Sigmoid colon (tissue), 7 donors: ENCODE measurements around the gene MAD1L1. TPM values are rescaled to one million over a fixed set of nuclear protein-coding genes. Genes with fewer than 3 reads are reported as not detected.

Experiments used
- DNase-seq: peaks from one replicate; pipeline ENCODE4 v3.0.0-alpha.2; 2019
- H3K27ac ChIP-seq, 4 donors: fragments of 200-600 bp; sonication (generic); one replicate each; pipeline ENCODE4 v1.5.1; 2016 to 2019; ENCODE audit warnings: mild to moderate bottlenecking in 1 of 4
- H3K27me3 ChIP-seq, 3 donors: fragments of 200-600 bp; sonication (generic); one replicate each; pipeline ENCODE4 v1.5.1; 2019; ENCODE audit warnings: mild to moderate bottlenecking in 1 of 3
- H3K36me3 ChIP-seq, 4 donors: fragments of 200-600 bp; sonication (generic); one replicate each; pipeline ENCODE4 v1.5.1; 2016 to 2019
- H3K4me1 ChIP-seq, 4 donors: fragments of 200-600 bp; sonication (generic); one replicate each; pipeline ENCODE4 v1.5.1; 2017 to 2019
- H3K4me3 ChIP-seq, 4 donors: fragments of 200-600 bp; sonication (generic); one replicate each; pipeline ENCODE4 v1.5.1; 2017 to 2019; ENCODE audit warnings: mild to moderate bottlenecking in 2 of 4, moderate library complexity in 1 of 4
- H3K9me3 ChIP-seq, 4 donors: fragments of 200-600 bp in 3 of 4; sonication (generic) in 3 of 4; one replicate each; pipeline versions ENCODE4 v1.5.1 to v1.6.1; 2013 to 2019
- CTCF ChIP-seq, 4 experiments: fragments of 450-650 bp in 3 of 4; fragments of 200-600 bp in 1 of 4; IDR thresholded peaks; one replicate each; pipeline ENCODE4 v1.5.1; 2016 to 2019; ENCODE audit warnings: antibody characterized with exemption in 4 of 4, mild to moderate bottlenecking in 3 of 4, moderate library complexity in 2 of 4
- EP300 ChIP-seq, 4 donors: sonication (generic); formaldehyde crosslinking; IDR thresholded peaks; one replicate each; pipeline ENCODE4 v1.6.1; 2017; ENCODE audit warnings: antibody characterized with exemption in 4 of 4
- POLR2A ChIP-seq, 2 donors: fragments of 450-650 bp; IDR thresholded peaks; one replicate each; pipeline ENCODE4 v1.6.1; 2016; ENCODE audit warnings: antibody characterized with exemption in 2 of 2, mild to moderate bottlenecking in 2 of 2, moderate library complexity in 2 of 2
- POLR2AphosphoS5 ChIP-seq, 4 donors: sonication (generic); formaldehyde crosslinking; IDR thresholded peaks; one replicate each; pipeline ENCODE4 v1.6.1; 2017; ENCODE audit warnings: antibody characterized with exemption in 4 of 4
- WGBS, 2 donors: extraction: QIAGEN DNeasy Blood & Tissue Kit; methylation state at CpG; one replicate each; pipeline ENCODE4 v1.1.7; 2013; 5-methylcytosine and 5-hydroxymethylcytosine counted together
- intact Hi-C: fragments of 100-400 bp; cut with DNase I; formaldehyde crosslinking; loops from one replicate; pipeline ENCODE4 v1.15.1; 2023
- polyA plus RNA-seq, 3 donors: library from polyadenylated mRNA; stranded (reverse); fragments of 200-250 nt; gene quantifications; one replicate each; pipeline ENCODE4 v1.2.3, GENCODE V29; 2013
- total RNA-seq, 4 donors: library from RNA; depleted of rRNA; stranded (reverse); fragments of >200 nt; gene quantifications; one replicate each; pipeline ENCODE4 v1.1.0, GENCODE V29; 2016
- donor health status: healthy with polysubstance abuse.
- donor health status: Bipolar disorder and iron deficiency.
- donor health status: healthy.

Gene MAD1L1
- total and polyA plus RNA-seq, 7 donors, result 10.2 to 38.4 (median 20.6) TPM

DNA sequence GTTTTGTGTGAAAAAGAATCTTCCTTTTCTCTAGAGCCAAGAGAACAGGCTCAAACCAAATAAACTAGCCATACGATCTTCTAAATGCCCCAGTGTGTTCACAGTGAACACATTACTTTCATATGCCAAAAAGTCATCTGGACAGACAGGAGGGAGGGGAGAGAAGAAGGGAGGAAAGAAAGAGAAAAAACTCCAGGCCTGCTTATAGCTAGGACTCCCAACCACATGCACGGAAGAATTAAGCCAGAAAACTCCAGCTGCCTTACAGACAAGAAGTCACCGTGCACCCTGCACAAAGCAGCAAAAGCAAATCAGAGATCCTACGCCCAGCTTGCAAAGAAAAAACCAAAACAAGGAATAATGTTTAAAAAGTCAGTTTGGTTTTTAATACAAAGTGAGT is 47.2 kb upstream of the MAD1L1 start:
- no peak for TF ChIP-seq POLR2AphosphoS5 (IDR thresholded peaks at IDR 0.05)
- TF ChIP-seq POLR2A (IDR thresholded peaks at IDR 0.05), result no peak
- TF ChIP-seq EP300 (IDR thresholded peaks at IDR 0.05), result no peak
- TF ChIP-seq CTCF (IDR thresholded peaks at IDR 0.05), result no peak
- Histone ChIP-seq H3K4me1 (peaks cover 0 to 18% (median 18%) of the 10 kb centered on the region in 4 donors), H3K4me3 (no peak overlapping the region), H3K9me3 (no peaks in the 10 kb centered on the region), H3K27ac (no peak overlapping the region), H3K27me3 (no peaks in the 10 kb centered on the region), H3K36me3 (peaks cover 0 to 14% (median 2%) of the 10 kb centered on the region in 4 donors)
- intact Hi-C loops, result no loop called here
- DNase-seq, result no peak
- 56 to 84% methylated on average over 4 of the region's 4 CpGs for WGBS, 2 donors

DNA sequence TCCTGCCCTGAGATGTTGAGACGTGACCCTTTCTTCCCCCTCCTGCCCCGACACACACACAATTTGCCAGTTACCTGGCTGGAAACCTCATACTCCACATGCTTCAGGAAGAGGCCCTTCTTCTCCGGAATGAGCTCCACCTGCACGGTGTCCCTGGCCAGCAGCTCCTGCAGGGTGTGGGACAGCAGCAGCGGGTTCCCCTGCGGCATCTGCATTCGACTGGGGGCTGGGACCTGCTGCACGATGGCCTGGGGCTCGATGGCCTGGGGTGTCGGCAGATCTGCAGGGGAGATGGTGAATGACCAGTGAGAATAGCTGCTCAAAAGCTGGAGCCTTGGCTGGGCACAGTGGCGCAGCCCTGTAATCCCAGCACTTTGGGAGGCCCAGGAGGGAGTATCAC is 45.3 kb upstream of the MAD1L1 start:
- peaks cover 3 to 31% (median 6%) of the 10 kb centered on the region in 4 donors for H3K36me3 ChIP-seq
- 95% methylated on average over 11 of the region's 11 CpGs for WGBS, 2 donors
- no peak overlapping the region for H3K4me3 ChIP-seq
- peaks cover 0 to 18% (median 18%) of the 10 kb centered on the region in 4 donors for H3K4me1 ChIP-seq
- H3K9me3 ChIP-seq, result no peaks in the 10 kb centered on the region
- no peak for TF ChIP-seq CTCF (IDR thresholded peaks at IDR 0.05)
- TF ChIP-seq EP300 (IDR thresholded peaks at IDR 0.05), result no peak
- no peak for TF ChIP-seq POLR2A (IDR thresholded peaks at IDR 0.05)
- no peak for TF ChIP-seq POLR2AphosphoS5 (IDR thresholded peaks at IDR 0.05)
- no peak for DNase-seq
- no peak overlapping the region for H3K27ac ChIP-seq
- intact Hi-C loops, result no loop called here
- H3K27me3 ChIP-seq, result no peaks in the 10 kb centered on the region

DNA sequence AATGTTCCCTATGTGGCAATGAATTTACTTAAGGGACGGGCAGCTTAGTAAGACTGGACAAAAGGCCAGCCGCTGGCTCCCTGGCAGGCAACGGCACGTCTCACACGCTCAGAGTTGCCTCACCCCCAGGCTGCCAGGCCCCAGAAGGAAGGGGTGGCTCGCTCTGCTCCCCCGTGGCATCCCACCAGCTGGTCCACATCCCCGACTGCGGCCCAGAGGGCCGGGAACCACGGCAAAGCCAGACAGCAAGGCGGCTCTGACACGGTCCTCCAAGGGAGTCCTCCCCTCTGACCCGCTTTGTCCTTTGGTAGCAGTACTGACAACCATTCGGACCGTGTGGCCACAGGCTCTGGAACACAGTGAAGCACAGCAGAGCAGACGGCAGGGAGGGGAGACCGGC is 43.4 kb upstream of the MAD1L1 start:
- no peak overlapping the region for H3K4me3 ChIP-seq
- WGBS, 2 donors, result 90 to 95% methylated on average over 18 of the region's 18 CpGs
- no peak for DNase-seq
- peaks cover 0 to 4% (median 3%) of the 10 kb centered on the region in 4 donors for H3K4me1 ChIP-seq
- no peak overlapping the region for H3K27ac ChIP-seq
- no peaks in the 10 kb centered on the region for H3K9me3 ChIP-seq
- intact Hi-C loops, result no loop called here
- H3K27me3 ChIP-seq, result no peaks in the 10 kb centered on the region
- H3K36me3 ChIP-seq, result peaks cover 3 to 48% (median 10%) of the 10 kb centered on the region in 4 donors
- no peak for TF ChIP-seq POLR2A (IDR thresholded peaks at IDR 0.05)
- TF ChIP-seq POLR2AphosphoS5 (IDR thresholded peaks at IDR 0.05), result no peak
- no peak for TF ChIP-seq EP300 (IDR thresholded peaks at IDR 0.05)
- TF ChIP-seq CTCF (IDR thresholded peaks at IDR 0.05), result no peak

GRCh38 chr7:2275101-2275500 is 42.4 kb upstream of the MAD1L1 start:
- no peak overlapping the region for H3K27ac ChIP-seq
- H3K9me3 ChIP-seq, result no peaks in the 10 kb centered on the region
- no peak overlapping the region for H3K4me3 ChIP-seq
- WGBS, 2 donors, result 90 to 95% methylated on average over 18 of the region's 18 CpGs
- intact Hi-C loops, result no loop called here
- no peak for TF ChIP-seq POLR2A (IDR thresholded peaks at IDR 0.05)
- no peak for TF ChIP-seq POLR2AphosphoS5 (IDR thresholded peaks at IDR 0.05)
- TF ChIP-seq EP300 (IDR thresholded peaks at IDR 0.05), result no peak
- TF ChIP-seq CTCF (IDR thresholded peaks at IDR 0.05), result no peak
- H3K4me1 ChIP-seq, result no peaks in the 10 kb centered on the region
- H3K36me3 ChIP-seq, result peaks cover 3 to 56% (median 14%) of the 10 kb centered on the region in 4 donors
- no peaks in the 10 kb centered on the region for H3K27me3 ChIP-seq
- DNase-seq, result no peak

DNA sequence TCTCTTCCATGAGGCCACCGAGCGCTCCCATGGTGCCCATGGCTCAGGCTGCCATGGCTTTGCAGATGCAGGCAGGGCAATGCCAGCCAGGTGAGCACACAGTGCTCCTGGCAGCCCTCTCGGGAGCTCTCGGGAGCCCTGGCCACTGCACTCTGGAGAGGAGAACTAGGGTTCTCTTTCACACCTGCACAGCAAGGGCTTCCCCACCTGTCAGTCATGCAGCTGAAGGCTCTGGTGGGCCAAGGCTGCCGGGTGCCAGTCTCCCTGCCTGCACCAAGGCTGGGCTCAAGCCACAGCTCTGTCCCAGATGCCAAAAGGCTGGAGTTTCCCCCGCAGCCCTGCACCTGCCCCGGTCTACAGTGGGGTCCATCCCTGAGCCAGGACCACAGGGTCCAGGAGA is 41.9 kb upstream of the MAD1L1 start:
- H3K4me3 ChIP-seq, result no peak overlapping the region
- no peaks in the 10 kb centered on the region for H3K27me3 ChIP-seq
- H3K4me1 ChIP-seq, result no peaks in the 10 kb centered on the region
- WGBS, 2 donors, result 81 to 96% methylated on average over 7 of the region's 7 CpGs
- no peaks in the 10 kb centered on the region for H3K9me3 ChIP-seq
- no peak for DNase-seq
- TF ChIP-seq CTCF (IDR thresholded peaks at IDR 0.05) (no peak), POLR2A (IDR thresholded peaks at IDR 0.05) (no peak), EP300 (IDR thresholded peaks at IDR 0.05) (no peak), POLR2AphosphoS5 (IDR thresholded peaks at IDR 0.05) (no peak)
- intact Hi-C loops, result no loop called here
- H3K36me3 ChIP-seq, result peaks cover 3 to 56% (median 14%) of the 10 kb centered on the region in 4 donors
- H3K27ac ChIP-seq, result no peak overlapping the region
